ENCODE results near the gene SERPINH1. TPM values are rescaled to one million over a fixed set of nuclear protein-coding genes. Genes with fewer than 3 reads are reported as not detected.
"Not testable (repeated sequence)": the region's sequence is repeated elsewhere in the genome, so short reads cannot be mapped to it uniquely, and the experiment has no call there.

Gene SERPINH1
- total RNA-seq, 1 donor from 2014 or later, result 426 TPM

DNA sequence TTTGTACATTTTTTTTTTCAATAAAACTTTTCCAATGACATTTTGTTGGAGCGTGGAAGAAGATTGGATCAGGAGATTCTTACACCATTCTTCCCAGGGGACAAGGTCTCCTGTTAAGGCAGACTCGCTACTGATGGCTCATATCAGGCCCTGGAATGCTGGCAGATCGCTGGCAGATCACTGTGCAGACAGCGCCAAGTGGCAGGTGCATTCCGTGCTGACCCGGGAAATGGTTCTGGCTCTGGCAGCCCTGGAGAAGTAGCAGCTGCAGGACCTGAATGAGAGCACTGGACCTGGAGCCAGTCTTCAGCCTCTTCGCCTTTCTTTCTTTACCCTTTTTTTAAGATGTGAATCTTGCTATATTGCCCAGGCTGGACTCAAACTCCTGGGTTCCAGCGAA, 10.7 kb downstream of the SERPINH1 start:
- DNase-seq (ENCODE audit: low read depth, low spot score), result no peak

DNA sequence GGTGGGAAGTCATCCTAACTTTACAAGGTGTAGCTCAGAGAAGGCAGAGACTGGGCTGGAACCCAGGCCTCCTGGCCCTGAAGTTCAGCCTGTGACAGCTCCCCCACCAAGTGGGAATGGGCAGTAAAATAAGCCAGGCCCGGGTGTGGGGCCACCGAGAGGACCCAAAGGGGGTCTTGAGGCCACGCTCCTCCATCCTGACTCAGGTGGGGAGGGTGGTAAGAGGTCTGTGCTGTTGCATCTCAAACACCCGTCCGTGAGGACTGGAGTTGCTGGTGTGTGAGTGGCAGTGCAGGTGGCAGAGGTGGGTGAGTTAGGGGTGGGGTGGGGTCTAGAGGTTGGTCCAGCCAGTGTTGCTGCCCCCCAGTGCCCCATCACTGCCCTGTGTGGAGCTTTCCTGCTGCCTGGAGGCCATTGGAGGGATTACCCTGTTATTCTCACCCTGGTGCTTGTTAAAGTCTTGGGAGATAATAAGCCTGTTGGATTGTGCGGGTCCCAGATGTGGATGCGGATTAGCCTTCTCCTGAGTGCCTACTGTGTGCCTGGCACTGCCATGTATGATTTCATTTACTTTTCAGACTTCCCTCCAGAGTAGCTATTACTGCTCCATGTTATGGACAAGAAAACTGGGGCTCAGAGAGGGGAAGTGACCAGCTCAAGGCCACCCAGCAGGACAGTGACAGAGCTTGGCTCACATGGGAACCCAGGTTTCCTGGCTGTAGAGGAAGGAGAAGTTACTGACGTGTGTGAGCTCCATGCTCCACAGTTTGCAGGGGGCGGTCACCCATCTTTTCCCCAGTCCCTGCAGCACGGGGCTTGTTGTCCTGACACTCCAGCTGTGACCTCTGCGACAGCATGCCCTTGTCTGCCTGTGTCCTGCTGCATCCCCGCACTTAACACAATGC, 12.9 kb downstream of the SERPINH1 start:
- no peak for DNase-seq (ENCODE audit: low read depth, low spot score)

DNA sequence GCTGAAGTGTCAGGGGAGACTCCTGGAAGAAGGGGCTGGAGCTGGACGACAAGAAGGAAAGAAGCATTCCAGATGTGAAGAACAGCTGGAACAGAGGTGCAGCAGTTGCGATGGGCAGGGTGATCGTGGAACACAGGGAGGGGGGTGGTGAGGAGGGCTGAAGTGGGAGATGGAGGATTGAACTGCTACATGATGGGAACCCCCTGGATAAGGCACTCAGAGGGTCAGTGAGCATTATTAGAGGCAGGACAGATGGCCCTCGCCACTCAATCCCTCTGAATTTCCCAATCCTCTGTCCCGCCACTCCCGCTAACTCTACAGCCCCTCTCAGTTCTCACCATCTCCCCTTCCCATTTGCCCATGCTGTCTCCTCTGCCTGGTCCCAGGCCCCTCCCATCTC, 14.0 kb downstream of the SERPINH1 start:
- DNase-seq (ENCODE audit: low read depth, low spot score), result no peak

GRCh38 chr11:75576499-75576918, 14.5 kb downstream of the SERPINH1 start:
- DNase-seq (ENCODE audit: low read depth, low spot score), result no peak

DNA sequence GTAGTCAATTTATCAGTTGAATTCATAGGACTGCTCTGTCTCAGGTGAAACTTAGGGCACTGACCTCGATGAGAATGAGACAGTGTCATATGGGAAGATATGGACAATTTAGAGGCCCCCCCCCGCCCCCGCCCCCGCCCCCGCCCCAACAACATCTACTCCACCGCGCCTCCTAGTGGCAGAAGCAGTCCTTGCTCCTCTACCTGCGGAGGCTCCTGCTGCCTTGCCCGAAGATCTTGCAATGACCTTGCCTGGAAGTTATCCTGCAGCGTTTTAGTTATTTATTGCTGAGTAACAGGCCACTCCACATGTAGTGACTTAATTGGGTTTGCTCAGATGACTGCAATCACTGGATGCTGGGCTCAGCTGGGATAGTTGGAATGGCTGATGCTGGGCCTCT, 15.2 kb downstream of the SERPINH1 start:
- DNase-seq (ENCODE audit: low read depth, low spot score), result no peak

DNA sequence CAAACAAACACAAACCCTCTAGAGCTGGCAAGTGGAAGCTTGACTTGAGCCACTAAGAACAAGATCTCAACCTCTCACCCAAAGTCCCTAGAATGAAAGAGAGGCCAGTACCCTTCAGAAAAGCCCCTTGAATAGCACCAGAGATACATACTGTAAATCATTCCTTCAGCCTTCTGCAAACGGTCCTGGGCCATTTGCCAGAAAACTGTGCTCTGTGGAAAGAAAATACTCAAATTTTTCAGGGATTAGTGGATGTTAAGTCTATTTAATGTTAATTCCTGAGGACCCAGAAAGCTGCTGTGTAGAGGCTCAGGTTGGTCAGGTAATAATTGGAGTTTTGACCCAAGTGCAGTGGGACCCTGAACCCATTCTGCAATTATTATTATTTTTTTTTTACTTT, 16.9 kb downstream of the SERPINH1 start:
- DNase-seq (ENCODE audit: low read depth, low spot score), result no peak

GRCh38 chr11:75579841-75580240, 17.8 kb downstream of the SERPINH1 start:
- no peak for DNase-seq (ENCODE audit: low read depth, low spot score)

- peak; percentile 63 for DNase-seq (ENCODE audit: low read depth, low spot score)
Measured at GRCh38 chr11:75582506-75582894, 20.4 kb downstream of the SERPINH1 start.

DNA sequence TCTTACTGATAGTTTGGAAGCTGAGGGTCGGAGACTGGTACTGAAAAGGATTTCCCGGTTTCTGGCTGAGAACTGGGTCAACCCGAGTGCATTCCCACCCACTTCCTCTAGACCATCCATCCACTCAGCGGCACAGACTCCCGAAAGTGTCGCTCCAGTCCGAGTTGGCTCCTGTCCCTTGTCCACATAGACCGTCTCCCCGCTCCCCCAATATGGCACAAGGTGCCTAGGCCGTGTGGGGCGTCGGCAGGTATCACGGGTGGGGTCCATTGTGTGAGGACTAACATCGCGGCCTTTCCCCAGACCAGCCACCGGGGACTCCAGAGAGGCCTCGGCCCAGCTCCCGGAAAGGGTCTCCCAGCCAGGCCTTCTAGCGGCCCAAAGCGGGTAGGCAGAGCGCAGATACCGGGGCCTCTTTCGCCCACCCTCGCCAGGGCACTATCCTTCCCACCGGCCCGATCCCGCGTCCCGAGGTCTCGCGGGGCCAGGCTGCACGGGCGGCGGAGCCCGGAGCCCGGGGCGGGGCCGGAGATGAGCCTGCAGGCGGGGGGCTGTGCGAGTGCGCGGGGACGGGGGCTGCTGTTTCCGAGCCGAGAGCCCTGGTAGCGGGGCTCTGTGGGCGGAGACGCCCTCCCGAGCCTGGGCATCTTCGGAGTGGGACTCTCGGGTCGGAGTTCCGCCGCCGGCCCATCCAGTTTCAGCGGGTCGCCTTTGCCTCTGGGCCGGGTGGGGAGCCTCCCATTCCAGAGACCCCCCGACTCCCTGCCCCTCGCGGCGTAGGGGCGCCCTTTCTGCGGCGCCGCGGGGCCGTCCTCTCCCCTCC, 21.1 kb downstream of the SERPINH1 start:
- DNase-seq (ENCODE audit: low read depth, low spot score), result peak; percentile 49

DNA sequence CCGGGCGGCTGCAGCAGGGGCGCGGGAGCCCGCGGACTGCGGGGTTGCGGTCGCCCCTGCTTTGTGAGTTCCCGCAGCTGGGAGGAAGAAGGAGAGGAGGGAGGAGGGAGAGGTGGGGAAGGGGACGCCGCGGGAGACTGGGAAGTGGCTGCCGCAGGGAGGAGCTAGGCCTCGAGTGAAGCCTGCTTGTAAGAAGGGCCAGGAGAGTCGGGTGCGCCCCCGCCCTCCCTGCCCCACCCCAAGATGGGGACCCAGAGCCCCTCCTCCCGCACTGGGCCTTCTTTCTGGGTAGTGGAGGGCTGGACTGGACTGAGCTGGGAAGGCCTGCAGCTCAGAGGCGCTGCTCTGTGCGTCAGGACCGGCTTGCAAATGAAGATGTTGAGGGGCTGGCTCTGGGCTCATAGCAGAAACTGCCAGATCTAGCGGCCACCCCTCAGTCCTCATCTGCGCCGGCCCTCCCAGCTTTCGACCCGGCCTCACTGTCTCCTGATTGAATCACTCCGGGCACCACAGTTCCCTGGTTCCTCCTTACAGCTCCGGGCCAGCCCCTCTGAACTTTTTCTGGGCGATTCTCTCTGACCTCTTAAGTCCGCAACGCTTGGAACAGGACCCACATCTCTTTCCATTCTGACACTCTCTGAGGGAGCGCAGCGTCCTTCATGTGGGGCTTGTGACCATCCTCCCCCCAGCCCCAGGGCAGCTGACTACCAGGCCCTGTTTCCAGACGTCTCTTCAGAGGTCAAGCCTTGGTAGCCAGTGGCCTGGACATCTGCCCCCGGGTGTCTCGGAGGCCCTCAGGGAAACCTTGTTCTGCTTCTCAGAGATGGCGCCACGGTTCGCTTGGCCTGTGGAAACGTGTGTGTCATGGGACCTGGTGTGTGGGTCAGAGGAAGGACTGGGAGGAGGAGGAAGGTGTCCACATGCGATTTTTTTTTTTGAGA, 21.9 kb downstream of the SERPINH1 start:
- no peak for DNase-seq (ENCODE audit: low read depth, low spot score)

GRCh38 chr11:75584659-75585292, 22.7 kb downstream of the SERPINH1 start:
- not testable (repeated sequence) for DNase-seq (ENCODE audit: low read depth, low spot score)

DNA sequence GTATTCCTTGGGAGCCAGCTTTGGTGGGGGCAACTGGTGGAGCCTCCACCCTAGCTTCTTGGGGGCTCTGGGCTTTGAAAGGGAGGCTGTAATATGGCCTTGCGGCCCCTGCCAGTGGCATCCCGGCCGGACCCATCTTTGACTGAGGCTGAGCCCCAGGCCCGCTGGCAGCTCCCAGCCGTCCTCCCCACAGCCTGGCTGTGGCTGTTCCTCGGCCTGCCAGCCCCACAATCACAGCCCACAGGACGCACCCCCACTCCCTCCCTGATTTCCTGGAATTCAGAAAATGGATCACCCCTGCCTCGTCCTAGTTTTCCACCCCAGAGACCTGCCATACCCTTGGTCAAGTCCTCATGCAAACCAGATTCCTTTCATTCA, 23.2 kb downstream of the SERPINH1 start:
- no peak for DNase-seq (ENCODE audit: low read depth, low spot score)

DNA sequence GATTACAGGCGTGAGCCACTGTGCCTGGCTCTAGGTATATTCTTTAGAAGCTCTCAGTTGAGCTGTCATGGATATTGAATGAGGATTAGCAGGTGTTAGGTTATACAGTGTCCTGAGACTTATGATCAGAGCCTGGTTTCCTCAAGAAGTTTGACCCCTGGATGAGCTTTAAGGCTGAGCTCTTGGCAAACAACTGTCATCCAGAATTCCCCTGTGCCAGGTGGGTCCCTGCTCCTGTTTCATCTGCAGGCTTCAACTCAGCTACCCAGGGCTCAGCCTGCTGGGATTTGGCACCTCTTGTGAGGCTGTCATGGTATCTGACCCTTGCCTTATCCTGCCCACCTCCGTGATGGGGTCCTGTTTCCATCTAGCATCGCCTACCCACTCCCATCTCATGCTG, 24.3 kb downstream of the SERPINH1 start:
- DNase-seq (ENCODE audit: low read depth, low spot score), result no peak

GRCh38 chr11:75588051-75588481, 26.0 kb downstream of the SERPINH1 start:
- no peak for DNase-seq (ENCODE audit: low read depth, low spot score)

DNA sequence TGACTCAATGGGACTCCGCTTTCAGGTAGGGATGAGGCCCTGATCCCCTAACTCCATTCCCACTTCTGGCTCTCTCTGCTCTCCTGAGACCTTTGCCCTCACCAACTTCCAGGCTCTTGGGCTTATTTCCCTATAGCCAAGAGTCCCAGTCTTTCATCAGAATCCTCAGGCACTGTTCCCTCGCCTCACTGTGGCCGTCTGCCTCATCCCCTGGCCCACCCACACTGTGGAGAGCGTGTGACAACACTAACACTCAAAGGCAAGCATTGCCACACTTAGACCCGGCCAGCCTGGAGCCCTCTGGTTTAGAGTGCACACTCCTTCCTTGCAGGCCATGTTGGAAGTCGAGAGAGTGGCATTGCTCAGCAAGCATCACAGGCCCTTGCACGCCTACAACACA, 27.0 kb downstream of the SERPINH1 start:
- no peak for DNase-seq (ENCODE audit: low read depth, low spot score)

GRCh38 chr11:75589933-75590332, 27.9 kb downstream of the SERPINH1 start:
- no peak for DNase-seq (ENCODE audit: low read depth, low spot score)

DNA sequence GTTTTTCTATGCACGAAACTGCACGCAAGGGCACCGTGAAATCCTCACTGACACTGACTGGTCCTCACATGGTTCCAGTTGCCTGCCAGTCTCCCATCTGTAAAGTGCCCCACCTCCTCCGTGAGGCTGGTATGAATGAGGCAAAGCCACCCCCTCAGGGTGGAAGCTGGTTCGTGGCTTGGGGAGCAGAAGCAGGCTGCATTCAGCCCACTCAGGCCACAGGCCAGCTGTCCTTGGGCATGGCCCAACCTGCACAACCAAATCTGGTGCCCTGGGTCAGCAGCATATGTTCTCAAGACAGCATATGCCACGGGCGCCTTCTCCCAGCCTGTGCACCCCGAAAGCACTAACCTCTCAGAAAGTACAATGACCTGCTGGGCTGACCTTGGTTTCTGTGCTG, 29.3 kb downstream of the SERPINH1 start:
- DNase-seq (ENCODE audit: low read depth, low spot score), result no peak

GRCh38 chr11:75591966-75592365, 29.9 kb downstream of the SERPINH1 start:
- DNase-seq (ENCODE audit: low read depth, low spot score), result no peak

DNA sequence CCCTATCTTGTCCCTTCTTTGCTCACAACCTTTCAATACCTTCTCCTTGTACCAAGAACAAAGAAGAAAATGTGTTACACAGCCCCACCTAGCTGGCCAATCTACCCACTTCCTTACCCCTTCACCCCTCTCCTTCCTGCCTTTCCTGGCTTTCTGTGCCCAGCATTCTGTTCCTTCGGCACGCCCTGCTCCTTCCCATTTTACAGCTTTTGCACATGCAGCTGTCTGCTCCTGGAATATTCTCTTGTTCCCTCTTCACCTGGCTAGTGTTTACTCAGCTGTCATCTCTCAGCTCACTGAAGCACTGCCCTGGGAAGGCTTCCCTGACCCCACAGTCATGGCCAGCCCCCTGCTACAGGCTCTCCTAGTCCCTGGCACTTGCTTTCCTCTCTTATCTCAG, 30.7 kb downstream of the SERPINH1 start:
- no peak for DNase-seq (ENCODE audit: low read depth, low spot score)

DNA sequence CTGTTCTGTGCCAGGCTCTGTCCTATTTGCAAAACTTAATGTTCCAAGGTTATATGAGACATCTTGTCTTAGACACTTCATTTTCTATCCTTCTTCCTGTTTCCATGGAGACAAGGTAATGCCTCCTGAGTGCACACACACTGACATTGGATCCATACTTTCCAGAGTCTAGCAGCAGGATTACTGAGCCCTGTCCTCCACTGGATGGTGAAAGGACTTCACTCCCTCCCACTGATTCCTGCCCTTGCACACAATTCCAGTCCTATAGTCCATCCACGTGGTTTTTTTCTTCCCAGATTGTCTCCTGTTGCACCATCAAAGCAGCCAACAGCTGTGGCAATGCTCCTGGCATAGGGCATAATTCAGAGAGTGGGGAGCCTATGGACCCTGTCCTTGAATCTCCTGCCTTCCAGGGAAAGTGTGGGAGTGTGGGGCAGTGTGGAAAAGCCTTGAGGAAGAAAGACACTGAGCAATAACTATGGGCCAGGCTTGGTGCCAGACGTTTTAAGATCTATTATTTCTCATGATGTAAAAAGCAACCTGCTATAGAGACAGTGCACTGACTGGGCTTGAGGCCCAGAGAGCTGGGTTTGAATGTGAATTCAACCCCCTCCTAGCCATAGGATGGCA, 31.3 kb downstream of the SERPINH1 start:
- DNase-seq (ENCODE audit: low read depth, low spot score), result no peak
